ENCODE measurements around the gene KCNIP1.

Gene KCNIP1

GRCh38 chr5:170538696-170539586 is 35.1 kb downstream of the KCNIP1 start:
- in situ Hi-C loops (cut with HindIII; ENCODE audit: low pct_ligation_motif_present, low sequenced_read_pairs) = no loop called here
- no peaks in the 10 kb centered on the region for H3K27me3 ChIP-seq (replicated peaks)
- H3K27ac ChIP-seq = no peak overlapping the region
- no peak for TF ChIP-seq CTCF (IDR thresholded peaks at IDR 0.05; ENCODE audit: low read depth, low read length, missing control alignments)
- no peaks in the 10 kb centered on the region for H3K36me3 ChIP-seq (replicated peaks)
- DNase-seq = no peak
- H3K4me3 ChIP-seq (ENCODE audit: low read depth, low read length) = no peak overlapping the region

GRCh38 chr5:170540271-170540670 is 36.5 kb downstream of the KCNIP1 start:
- DNase-seq = no peak
- TF ChIP-seq CTCF (IDR thresholded peaks at IDR 0.05; ENCODE audit: low read depth, low read length, missing control alignments) = no peak
- Histone ChIP-seq H3K36me3 (replicated peaks) (no peaks in the 10 kb centered on the region), H3K27ac (no peak overlapping the region), H3K27me3 (replicated peaks) (no peaks in the 10 kb centered on the region), H3K4me3 (ENCODE audit: low read depth, low read length) (no peak overlapping the region)
- in situ Hi-C loops (cut with HindIII; ENCODE audit: low pct_ligation_motif_present, low sequenced_read_pairs) = no loop called here

- no peak for TF ChIP-seq CTCF (IDR thresholded peaks at IDR 0.05; ENCODE audit: low read depth, low read length, missing control alignments)
- DNase-seq = no peak
- Histone ChIP-seq H3K27me3 (replicated peaks) (no peaks in the 10 kb centered on the region), H3K4me3 (ENCODE audit: low read depth, low read length) (no peak overlapping the region), H3K27ac (no peak overlapping the region), H3K36me3 (replicated peaks) (no peaks in the 10 kb centered on the region)
- in situ Hi-C loops (cut with HindIII; ENCODE audit: low pct_ligation_motif_present, low sequenced_read_pairs) = no loop called here
Measured at GRCh38 chr5:170541146-170541769, 37.4 kb downstream of the KCNIP1 start.

- no peak for DNase-seq
- no peaks in the 10 kb centered on the region for H3K36me3 ChIP-seq (replicated peaks)
- no peak for TF ChIP-seq CTCF (IDR thresholded peaks at IDR 0.05; ENCODE audit: low read depth, low read length, missing control alignments)
- H3K4me3 ChIP-seq (ENCODE audit: low read depth, low read length) = no peak overlapping the region
- no peaks in the 10 kb centered on the region for H3K27me3 ChIP-seq (replicated peaks)
- in situ Hi-C loops (cut with HindIII; ENCODE audit: low pct_ligation_motif_present, low sequenced_read_pairs) = no loop called here
- H3K27ac ChIP-seq = no peak overlapping the region
Measured at GRCh38 chr5:170542691-170543293, 39.0 kb downstream of the KCNIP1 start.

GRCh38 chr5:170545313-170545712 is 41.5 kb downstream of the KCNIP1 start:
- in situ Hi-C loops (cut with HindIII; ENCODE audit: low pct_ligation_motif_present, low sequenced_read_pairs) = no loop called here
- Histone ChIP-seq H3K27ac (no peak overlapping the region), H3K4me3 (ENCODE audit: low read depth, low read length) (no peak overlapping the region), H3K36me3 (replicated peaks) (no peaks in the 10 kb centered on the region), H3K27me3 (replicated peaks) (no peaks in the 10 kb centered on the region)
- DNase-seq = no peak
- TF ChIP-seq CTCF (IDR thresholded peaks at IDR 0.05; ENCODE audit: low read depth, low read length, missing control alignments) = no peak

Data from brain microvascular endothelial cell (primary cell).